Naive B cell (primary cell): Measurements from ENCODE around the gene FA2H. TPM values are rescaled to one million over a fixed set of nuclear protein-coding genes. Genes with fewer than 3 reads are reported as not detected.

Experiments used
- ATAC-seq, 2 donors: fragments of 150-1000 bp; cut with Tn5 transposase; 2 replicates each; pipeline ENCODE4 v1.10.0; 2021; ENCODE audit warnings: low read depth in 2 of 2, mild to moderate bottlenecking in 2 of 2, moderate library complexity in 2 of 2
- DNase-seq: peaks from one replicate; pipeline ENCODE4 v3.0.0; 2022
- H3K27ac Mint-ChIP-seq, 6 donors: one replicate each; pipeline ENCODE4 v1.8.0; 2020 to 2022; ENCODE audit warnings: mild to moderate bottlenecking in 6 of 6, mixed read lengths in 6 of 6, moderate library complexity in 5 of 6, inconsistent platforms in 2 of 6
- H3K27me3 Mint-ChIP-seq, 3 donors: one replicate each; pipeline ENCODE4 v1.8.0; 2021 to 2022; ENCODE audit warnings: mixed read lengths in 3 of 3, mild to moderate bottlenecking in 1 of 3
- H3K36me3 Mint-ChIP-seq, 2 donors: one replicate each; pipeline ENCODE4 v1.8.0; 2020 to 2022; ENCODE audit warnings: mixed read lengths in 2 of 2, inconsistent platforms in 1 of 2, mild to moderate bottlenecking in 1 of 2
- H3K4me1 Mint-ChIP-seq, 3 donors: one replicate each; pipeline ENCODE4 v1.8.0; 2020 to 2022; ENCODE audit warnings: mixed read lengths in 3 of 3, inconsistent platforms in 1 of 3, mild to moderate bottlenecking in 1 of 3, moderate library complexity in 1 of 3
- H3K4me3 Mint-ChIP-seq, 8 donors: one replicate each; pipeline ENCODE4 v1.8.0; 2020 to 2022; ENCODE audit warnings: mild to moderate bottlenecking in 8 of 8, mixed read lengths in 8 of 8, moderate library complexity in 8 of 8, inconsistent platforms in 2 of 8
- H3K9me3 Mint-ChIP-seq, 7 donors: one replicate each; pipeline ENCODE4 v1.8.0; 2020 to 2022; ENCODE audit warnings: mixed read lengths in 7 of 7, mild to moderate bottlenecking in 5 of 7, inconsistent platforms in 2 of 7, moderate library complexity in 1 of 7
- polyA plus RNA-seq, 6 donors: library from polyadenylated mRNA; unstranded; fragments of 300-500 nt; fragmentation: Illumina TruSeq; gene quantifications; one replicate each; pipeline ENCODE4 v1.2.3, GENCODE V29; 2021; ENCODE audit warnings: low read depth in 6 of 6

FA2H gene
- polyA plus RNA-seq, 6 donors from 2014 or later = 0.21 to 3.1 (median 0.29) TPM; not detected in 3

DNA sequence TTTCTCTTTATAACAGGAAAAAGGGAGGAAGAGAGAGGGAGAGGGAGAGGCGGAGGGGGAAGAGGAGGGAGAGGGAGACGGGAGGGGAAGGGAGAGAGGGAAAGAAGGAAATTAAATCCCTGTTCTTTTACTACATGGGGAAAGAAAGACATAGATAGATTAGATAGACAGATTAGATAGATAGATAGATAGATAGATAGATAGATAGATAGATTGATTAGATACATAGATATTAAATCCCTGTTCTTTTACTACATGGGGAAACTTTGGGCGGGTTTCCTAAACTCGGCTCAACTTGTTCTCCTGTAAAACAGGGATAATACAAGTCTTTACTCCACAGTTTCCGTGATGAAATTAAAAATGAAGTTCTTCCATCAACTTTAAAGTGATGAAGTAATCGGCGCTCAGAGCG, 108.6 kb downstream of the FA2H start:
- ATAC-seq (no peak), DNase-seq (no peak)
- Mint-ChIP-seq H3K36me3 (peaks cover 0 to 11% of the 10 kb centered on the region in 2 donors), H3K27ac (peak overlapping the region in 4 of 6 donors; percentile 54 to 97 (median 88)), H3K4me3 (peak overlapping the region; percentile 82 to 97 (median 95)), H3K27me3 (no peaks in the 10 kb centered on the region), H3K4me1 (peaks cover 20 to 43% (median 33%) of the 10 kb centered on the region in 3 donors), H3K9me3 (no peaks in the 10 kb centered on the region)

Other genes starting within 250 kb of the FA2H start
- gene GLG1, start 167.7 kb downstream of the FA2H start, polyA plus RNA-seq = 100 to 1,000 TPM in 1 of 6 donors, 10 to 100 TPM in 5; 71.4 to 112 (median 94.1) TPM
- 10 to 100 TPM; 12.7 to 40.9 (median 23.7) TPM for gene RFWD3, start 107.9 kb downstream of the FA2H start, polyA plus RNA-seq
- gene MLKL, start 74.0 kb downstream of the FA2H start, polyA plus RNA-seq = 1 to 10 TPM; 1.7 to 7.6 (median 3.8) TPM
- 10 to 100 TPM in 5 of 6 donors, 1 to 10 TPM in 1; 9.9 to 13.2 (median 12.3) TPM for gene WDR59, start 210.3 kb upstream of the FA2H start, polyA plus RNA-seq
- gene ZNRF1, start 224.2 kb upstream of the FA2H start, polyA plus RNA-seq = 1 to 10 TPM in 1 of 6 donors, not detected in 5; 1.1 TPM